ENCODE results near the gene KDF1. TPM values are rescaled to one million over a fixed set of nuclear protein-coding genes. Genes with fewer than 3 reads are reported as not detected.

The KDF1 gene
- total RNA-seq, 1 donor from 2014 or later = 7.4 TPM

DNA sequence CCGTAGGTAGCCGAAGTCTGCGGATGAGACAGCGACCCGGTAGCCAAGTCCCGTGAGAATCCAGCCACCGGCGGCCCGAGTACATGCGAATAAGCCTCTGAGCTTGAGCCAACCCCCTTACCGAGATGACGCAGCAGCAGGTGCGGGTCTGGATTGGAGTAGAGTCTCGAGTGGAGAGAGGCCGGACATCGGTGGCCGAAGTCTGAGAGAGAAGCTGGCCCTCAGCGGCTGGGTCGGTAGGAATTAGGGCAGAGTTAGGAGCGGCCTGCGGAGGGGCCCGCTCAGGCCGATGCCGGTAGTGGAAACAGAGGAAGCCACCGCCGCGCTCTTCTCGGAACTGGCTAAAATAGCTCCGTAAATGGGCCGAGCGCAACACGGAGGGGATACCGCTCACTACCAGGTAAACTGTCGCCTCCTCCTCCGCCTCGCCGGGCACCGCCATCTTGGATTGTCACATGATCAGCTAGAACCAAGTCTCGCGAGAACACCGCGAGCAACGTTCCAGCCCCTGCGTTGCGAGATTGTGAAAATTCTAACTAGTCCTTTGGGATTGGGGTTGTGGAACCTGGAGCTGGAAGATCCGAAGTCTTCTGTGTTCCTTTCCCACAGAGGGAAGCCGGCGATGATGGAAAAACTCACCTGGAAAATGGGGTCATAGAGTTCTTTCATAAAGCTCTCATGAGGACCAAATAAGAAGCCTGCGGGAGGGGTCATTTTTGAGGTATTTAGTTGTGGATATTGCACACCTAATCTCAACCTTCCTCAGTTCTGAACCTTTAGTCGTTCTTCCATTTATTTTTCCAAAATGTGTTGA lies 60.1 kb downstream of the KDF1 start, which contains the start of gene GPATCH3:
GPATCH3 (minus strand) TSS at position 467 of the 814 bp plus-strand sequence; CDS start at position 442, 25 bp downstream.
- intact Hi-C loops (cut with DNase I) = no loop called here
- Histone ChIP-seq H3K4me3 (peak within 1 kb of the TSS; percentile 68 to 78), H3K4me1 (peaks cover 27% of the 10 kb centered on the region), H3K27ac (peak within 1 kb of the TSS; percentile 83), H3K27me3 (no peaks in the 10 kb centered on the region), H3K36me3 (peaks cover 0 to 28% of the 10 kb centered on the region in 2 donors), H3K9me3 (no peaks in the 10 kb centered on the region)
- TF ChIP-seq POLR2A (IDR thresholded peaks at IDR 0.05) (peak in 1 of 2 donors; percentile 4), POLR2AphosphoS5 (IDR thresholded peaks at IDR 0.05; ENCODE audit: insufficient read depth in 1 of 2, low read depth in 1 of 2) (peak; percentile 86 to 93)
- TF ChIP-seq, protein P1, sequence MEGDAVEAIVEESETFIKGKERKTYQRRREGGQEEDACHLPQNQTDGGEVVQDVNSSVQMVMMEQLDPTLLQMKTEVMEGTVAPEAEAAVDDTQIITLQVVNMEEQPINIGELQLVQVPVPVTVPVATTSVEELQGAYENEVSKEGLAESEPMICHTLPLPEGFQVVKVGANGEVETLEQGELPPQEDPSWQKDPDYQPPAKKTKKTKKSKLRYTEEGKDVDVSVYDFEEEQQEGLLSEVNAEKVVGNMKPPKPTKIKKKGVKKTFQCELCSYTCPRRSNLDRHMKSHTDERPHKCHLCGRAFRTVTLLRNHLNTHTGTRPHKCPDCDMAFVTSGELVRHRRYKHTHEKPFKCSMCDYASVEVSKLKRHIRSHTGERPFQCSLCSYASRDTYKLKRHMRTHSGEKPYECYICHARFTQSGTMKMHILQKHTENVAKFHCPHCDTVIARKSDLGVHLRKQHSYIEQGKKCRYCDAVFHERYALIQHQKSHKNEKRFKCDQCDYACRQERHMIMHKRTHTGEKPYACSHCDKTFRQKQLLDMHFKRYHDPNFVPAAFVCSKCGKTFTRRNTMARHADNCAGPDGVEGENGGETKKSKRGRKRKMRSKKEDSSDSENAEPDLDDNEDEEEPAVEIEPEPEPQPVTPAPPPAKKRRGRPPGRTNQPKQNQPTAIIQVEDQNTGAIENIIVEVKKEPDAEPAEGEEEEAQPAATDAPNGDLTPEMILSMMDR (IDR thresholded peaks at IDR 0.05) = no peak
- DNase-seq (ENCODE audit: extremely low spot score in 2 of 2) = peak in 1 of 2 donors; percentile 92

Other genes with a start within 250 kb of the KDF1 start
- gene PIGV, start 172.5 kb downstream of the KDF1 start, total RNA-seq = 8.1 TPM
- 31.4 TPM for gene ZDHHC18, start 133.8 kb downstream of the KDF1 start, total RNA-seq
- gene SFN, start 97.3 kb downstream of the KDF1 start, total RNA-seq = 406 TPM
- 11.5 TPM for gene GPN2, start 70.2 kb downstream of the KDF1 start, total RNA-seq
- gene GPATCH3, start 60.0 kb downstream of the KDF1 start, total RNA-seq = 5.2 TPM
- not detected for gene NR0B2, start 46.5 kb downstream of the KDF1 start, total RNA-seq
- 45.9 TPM for gene NUDC, start 38.7 kb downstream of the KDF1 start, total RNA-seq
- gene TRNP1, start 33.2 kb upstream of the KDF1 start, total RNA-seq = 13.0 TPM
- gene TENT5B, start 52.4 kb upstream of the KDF1 start, total RNA-seq = 64.3 TPM
- gene SLC9A1, start 194.7 kb upstream of the KDF1 start, total RNA-seq = 10.6 TPM

Measured in vagina (tissue), 2 donors.